HG02840 (cell line): ENCODE data around the gene LRTM1.

ENCODE experiments used
- ATAC-seq: cut with Tn5 transposase; IDR thresholded peaks from one replicate; pipeline ENCODE4 v1.9.1; 2021; ENCODE audit warnings: mild to moderate bottlenecking, moderate library complexity, moderate number of reproducible peaks; ENCODE audit not compliant: unreplicated experiment, low FRiP score

LRTM1 gene

DNA sequence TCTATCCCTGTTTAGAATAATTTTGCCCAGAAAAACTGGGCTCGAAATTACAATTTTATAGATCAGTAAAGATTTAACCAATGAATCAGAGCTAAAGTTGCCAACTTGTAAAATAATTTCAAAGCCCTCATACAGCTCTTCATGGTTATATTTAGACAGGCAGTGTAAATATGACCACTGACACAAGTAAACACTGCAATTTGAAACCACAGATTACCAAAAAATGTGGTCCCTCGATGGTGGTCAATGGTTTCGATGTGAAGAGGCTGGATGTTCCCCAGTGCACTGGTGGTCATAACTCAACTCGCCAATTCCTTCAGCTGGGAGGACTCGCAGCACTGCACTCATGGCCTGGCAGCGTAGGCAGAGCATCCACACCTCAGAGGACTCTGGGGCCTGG is 28.6 kb downstream of the LRTM1 start:
- ATAC-seq = no peak

DNA sequence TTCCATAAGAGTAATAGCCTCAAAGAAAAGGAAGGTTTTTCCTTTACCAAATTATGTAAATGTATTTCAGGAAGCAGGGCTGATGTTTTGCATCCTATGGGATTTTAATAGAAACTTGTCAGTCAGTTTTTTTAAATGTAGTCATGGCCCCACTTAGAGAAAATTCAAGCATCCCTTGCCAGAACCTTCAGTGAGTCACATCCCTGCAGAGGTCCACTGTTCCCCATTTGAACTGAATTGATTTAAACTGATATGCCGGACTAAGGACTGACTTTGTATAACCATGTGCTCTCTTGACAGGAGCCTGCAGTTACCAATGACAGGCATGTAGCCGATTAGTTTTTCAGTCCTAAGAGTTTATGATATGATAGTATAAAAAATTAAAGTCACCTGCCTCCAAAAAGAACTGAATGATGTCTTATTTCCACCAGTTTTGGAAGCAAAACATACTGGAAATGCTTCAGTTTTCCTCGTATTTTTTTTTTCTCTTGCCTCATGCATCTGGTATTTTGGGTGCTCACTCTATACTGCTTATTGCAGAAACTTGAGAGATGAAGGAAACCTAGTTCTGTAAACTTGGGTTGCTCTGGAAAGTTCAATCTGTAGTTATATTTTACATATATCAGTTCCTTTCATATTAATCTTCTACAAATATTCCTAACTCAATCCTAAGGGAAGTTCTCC is 30.7 kb downstream of the LRTM1 start:
- no peak for ATAC-seq

DNA sequence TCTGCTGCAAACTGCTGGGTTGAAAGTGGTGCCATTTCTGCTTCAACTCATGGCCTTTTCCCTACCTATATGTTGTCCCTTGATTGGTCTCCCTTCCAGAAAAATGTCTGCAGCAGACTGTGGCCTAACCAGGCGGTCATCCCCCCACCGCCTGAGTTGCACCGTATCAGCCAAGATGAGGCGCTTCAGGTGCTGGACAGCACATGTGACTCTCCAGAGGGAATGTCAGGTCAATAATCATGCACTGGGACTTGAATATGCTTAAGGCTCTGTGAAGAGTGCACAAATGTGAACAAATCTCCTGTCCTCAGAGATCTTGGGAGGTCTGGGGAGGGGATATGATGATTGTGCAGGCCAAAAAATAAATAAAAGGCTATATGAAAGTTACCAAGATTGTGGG is 32.2 kb downstream of the LRTM1 start:
- ATAC-seq = no peak

DNA sequence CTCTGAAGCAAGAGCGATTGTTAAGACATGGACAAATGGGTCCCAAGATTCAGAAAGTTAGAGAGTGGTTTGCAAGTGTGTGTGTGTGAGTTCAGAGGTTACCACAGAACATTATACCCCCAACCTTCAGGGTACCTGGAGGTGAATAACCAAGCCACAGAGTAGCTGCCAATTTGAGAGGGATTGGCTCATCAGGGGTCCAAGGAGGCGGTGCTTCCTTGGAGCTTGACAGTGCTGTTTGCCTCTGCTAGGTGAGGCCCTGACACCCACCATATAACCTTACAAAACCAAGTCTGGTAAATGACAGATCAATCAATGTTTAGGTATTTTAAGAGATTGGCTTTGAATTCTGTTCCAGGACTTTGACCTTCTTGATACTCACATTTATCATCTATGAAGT is 35.7 kb downstream of the LRTM1 start:
- ATAC-seq = no peak

DNA sequence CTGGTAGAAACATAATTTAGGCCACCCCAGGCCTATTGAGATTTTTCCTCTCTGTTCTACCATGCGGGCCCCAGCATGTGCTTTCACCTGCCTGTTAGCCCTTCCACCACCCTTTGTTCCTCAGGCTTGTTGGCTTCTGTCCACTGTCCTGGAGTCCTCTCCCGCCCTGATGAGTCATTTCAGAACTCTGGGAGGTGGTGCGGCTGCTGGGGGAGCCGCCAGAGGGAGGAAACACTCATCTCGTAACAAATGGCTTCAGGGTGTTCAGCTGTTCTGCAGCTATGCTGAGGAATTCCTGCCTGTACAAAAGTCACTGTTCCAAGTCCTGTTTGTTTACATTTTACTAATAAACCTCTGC is 36.3 kb downstream of the LRTM1 start:
- ATAC-seq = no peak

DNA sequence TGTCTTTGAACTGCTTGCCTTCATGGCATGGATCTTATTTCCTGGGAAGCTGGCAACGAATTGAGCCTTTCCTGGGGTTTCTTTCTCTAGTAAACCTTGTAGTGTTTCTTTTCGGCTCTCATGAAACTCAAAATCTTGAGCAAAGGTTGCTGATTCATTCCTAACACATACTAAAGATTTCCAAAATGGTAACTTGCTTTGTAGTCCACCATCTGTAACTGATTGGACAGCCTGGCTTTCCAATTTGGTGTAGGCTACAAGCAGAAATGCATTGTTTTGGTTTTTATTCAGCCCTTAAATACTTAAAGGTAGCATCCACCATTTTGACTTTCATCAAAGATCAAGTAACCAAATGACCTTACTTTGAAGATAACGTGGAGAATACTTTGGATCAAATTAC is 38.1 kb downstream of the LRTM1 start:
- no peak for ATAC-seq

DNA sequence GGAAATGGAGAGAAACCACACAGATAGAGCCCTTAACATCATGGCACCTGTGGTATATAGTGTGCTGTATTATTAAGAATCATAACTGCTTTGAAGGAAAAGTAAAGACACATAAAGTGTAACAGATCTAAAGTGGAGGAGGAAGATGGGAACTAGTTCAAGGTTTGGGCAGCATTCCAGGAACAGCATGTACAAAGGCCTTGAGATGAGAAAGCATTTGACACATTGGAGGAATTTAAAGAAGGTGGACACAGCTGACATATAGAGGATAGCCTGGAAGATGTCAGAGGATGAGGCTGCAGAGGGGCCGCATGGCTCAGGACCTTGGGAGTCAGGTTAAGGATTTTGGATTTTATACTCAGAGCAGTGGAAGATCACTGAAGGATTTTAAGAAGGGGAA is 39.0 kb downstream of the LRTM1 start:
- no peak for ATAC-seq

DNA sequence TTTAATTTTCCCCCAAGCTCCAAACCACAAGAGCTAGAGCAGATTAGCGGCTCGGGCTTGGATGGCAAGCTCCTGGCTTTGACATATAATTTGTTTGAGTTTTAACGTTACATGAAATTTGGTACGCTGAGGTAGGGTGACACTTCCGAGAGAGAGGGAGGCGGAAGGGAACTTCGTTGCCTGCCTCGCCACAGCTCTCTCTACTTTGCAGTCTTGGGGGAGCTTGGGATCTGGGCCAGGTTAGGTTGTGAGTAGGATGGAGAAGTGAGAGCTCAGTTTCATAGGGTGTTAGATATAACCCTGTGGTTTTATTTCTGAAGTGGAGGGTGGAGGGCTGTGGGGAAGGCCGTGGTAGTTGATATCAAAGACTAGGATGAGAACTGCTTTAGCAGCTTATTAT is 39.7 kb downstream of the LRTM1 start:
- ATAC-seq = no peak

DNA sequence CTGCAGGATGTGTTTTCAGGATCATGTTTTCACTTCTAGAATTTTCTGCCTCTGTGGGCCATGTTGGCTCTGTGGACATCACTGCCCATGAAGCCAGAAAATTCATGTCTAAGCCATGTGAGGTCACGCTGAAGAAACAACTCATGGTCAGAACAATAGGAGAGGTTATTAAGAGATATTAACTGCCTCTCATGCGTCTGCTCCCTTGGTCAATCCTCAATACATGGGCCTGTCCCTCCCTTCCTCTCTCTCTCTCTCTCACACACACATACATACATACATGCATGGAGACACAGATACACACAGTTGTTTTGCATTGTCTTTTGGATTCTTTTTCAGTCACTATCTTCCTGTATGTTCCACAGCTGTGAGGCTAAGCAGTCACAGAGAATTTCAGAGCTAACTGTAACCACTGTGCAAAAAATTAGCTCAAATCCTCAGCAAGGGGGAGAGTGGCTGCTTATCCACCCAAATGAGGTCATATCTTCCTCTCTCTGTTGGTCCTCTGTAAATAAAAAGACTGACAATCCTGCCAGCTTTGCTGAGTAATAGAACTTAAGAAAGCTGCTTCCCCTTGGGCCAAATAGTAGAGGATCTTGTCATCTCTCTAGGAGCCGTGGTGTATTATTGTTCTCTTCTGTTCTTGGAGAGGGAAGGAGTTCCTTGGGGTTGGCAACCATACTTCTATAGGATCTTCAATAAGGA is 45.6 kb downstream of the LRTM1 start:
- ATAC-seq = no peak

DNA sequence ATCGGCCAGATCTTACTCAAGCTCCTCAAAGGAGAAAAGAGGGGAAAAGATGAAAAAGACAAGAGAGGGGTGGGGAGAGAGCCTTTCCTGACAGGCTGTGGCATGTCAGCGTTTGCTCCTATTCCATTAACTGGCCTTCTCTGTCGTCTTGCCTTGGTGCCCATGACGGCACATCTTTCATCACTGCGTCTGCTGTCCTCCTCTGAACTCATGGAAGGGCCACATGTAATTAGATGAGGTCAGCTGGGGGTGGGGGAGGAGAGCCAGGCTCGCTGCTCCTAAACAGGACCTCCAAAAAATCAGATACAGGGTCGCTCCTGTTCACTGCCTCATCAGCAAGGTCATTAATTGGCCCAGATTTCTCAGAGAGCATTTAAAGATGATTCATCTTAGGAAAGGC is 49.7 kb downstream of the LRTM1 start:
- no peak for ATAC-seq

DNA sequence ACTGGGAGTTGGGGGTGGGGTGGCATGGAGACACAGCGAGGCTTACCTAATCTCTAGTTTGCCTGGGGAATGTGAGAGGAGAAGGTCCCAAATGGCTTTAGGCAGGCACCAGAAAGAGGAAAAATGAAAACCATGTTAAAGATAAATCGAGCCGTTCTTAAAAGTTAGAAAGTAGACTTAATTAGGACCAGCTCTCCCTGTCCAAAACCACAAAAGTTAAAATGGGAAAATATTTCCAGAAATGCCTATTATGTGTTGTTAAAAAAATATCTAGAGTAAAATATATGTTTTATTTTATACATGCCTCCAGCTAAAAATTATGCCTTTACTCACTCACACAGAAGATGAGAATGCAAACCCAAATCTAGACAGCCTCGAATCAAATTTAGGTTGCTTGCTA is 50.1 kb downstream of the LRTM1 start:
- no peak for ATAC-seq

DNA sequence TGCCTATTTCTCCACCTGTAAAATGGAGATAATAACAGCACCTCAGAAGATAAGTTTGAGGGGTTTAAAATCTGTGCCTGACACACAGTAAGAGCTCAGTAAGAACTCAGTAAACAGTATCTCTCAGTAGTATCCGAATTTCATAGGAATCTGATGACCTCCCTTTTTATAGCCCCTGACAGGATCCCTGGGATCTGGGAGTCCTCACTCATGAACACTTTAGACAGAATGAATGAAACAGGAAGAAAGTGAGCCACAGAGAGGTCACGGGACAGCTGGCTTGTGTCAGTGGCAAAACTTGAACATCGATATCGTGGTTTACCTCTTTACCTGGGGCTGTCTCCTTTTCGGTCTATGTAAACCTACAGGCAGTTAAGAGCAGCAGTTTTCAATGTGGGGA is 51.2 kb downstream of the LRTM1 start:
- no peak for ATAC-seq

DNA sequence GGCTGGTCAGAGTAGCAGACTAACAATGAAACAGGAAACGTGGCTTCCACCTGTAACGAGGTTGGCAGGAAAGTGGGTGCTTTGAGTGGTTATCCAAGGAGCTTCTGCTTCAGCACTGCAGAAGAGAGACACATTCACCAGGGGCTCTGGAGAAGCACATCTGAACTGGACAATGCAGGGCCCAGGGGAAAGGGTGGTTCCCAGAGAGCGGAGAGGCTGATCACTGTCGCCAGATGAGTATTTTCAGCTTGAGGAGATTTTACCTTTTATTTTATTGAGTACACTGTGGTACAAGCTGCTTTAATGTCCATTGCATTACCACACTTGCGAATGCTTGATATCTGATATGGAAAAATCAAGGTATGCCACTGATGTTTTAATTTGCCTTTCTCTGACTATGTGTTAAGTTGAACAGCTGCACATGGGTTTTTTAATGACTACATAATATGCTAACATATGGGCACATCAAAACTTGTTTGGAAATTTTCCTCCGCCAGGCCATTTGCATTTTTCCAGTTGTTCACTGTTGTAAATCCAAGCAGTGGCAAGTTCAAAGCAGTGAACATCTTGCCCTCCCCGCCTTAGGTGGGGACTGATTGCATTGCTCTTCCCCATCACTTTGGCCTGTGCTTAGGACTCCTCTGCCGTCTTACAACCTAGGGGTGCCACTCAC is 52.1 kb downstream of the LRTM1 start:
- ATAC-seq = no peak

DNA sequence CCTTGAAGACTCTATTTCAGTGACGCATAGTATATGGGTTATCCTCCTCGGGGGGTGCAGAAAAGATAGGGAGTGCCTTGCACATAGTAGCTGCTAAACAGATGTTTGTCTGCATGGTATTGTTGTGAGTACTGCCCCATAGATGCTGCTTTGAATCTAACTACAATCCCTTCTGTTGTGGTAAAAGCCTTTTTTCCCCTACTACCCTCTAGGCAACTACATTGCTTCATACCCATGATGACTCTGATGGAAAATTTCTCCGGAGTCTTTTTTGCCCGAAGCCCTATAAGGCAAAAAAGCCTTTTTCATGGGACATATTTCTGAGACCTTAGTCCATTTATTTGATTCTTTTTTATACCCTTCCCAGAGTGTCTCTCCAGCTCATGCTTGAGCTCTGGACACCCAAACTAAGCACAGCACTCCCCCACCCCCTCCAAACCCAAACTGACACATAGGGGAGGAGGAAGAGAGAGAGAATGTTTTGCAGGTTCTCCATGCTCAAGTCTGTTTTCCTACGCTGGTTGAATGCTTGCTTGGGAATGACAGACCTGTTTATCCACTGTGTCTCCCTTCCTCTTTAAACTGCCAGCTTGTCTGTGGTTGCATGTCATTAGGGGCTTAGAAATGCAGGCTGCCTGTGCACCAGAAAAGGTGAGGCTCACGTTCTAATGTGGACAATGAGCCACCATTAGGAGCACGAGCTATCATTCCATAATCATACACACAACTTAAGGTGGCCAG is 52.9 kb downstream of the LRTM1 start:
- no peak for ATAC-seq

DNA sequence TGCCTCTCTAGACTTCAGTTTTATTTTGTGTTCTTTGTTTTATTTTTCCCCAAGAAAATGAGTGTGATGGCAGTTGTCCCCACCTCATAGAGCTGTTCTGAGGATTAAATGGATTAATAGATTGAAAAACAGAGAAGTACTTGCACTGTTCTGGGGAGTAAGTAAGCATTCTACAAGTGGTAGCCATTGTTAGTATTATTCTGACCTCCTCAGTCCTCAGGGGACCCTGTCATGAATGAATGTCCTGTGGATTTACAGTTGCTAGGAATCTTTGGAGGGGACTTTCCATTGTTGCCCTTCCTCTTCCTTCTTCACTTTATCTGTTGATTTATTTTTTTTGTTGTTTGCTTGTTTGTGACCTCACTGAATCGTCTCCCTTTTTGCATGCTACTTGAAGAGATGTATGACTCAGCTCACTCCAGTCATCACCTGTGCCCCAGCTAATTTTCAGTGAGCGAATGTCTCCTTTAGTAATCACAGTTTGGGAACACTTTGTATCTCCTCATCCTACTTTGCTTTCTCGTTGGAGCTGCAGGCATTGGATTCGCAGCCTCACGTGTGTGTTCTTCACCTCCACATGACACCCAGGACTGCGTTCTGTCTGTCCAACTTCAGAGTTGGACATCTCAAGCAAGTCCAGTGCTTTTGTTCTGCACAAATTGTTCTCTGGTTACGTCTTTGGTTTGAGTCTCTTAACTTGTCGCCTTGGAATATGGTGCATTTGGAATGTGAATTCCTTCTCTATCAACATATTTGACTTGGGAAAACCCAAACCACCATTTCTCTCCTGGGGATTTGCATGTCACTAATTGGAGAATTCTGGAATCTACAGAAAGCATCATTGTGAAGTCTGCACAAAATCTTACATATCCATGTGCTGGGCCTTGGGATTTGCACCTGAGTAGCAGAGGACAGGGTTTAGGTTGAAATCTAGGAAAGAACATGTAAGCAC is 54.5 kb downstream of the LRTM1 start:
- ATAC-seq = no peak

DNA sequence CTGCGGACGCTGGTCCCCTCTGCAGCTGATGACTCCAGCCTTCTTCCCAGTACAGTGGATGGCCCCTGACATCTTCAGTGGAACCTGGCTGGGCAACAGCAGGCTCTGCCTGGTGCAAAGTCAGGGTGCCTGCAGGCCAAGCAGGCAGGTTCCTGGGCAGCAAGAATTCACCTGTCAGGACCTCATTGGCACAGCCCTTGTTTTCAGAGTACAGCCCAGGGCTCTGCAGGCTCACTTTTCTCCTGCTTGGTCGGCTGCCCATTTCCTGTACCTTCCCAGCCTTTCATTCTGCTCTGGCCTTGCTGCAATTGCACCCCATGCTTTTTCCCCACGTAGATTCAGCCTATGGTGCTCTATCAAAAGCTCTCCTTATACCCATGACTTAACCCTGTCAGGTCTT is 56.0 kb downstream of the LRTM1 start:
- no peak for ATAC-seq

DNA sequence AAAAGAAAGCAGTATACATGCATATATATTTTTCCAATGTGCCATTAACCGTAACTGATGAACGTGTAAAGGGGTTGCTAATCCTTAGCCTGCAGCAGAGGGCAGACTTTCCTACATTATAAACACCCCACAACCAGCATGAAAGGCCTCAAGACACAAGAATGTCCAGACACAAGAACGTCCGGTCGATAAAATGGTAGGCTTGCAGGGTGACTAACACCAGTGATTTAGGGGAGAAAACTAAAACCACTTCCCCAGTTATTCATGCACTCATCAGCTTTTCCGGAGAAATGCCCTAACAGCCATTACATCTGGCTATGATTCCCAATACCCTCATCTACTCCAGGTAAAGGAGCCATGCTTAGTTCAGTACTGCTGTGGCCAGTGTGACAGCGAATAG is 57.4 kb downstream of the LRTM1 start:
- no peak for ATAC-seq
